Astrocyte (in vitro differentiated cells and primary cell): ENCODE data around the gene HNRNPA0.

ENCODE experiments used
- CTCF ChIP-seq: IDR thresholded peaks from 2 replicates; pipeline ENCODE4 v1.5.1; 2011; ENCODE audit warnings: low read depth, mild to moderate bottlenecking, inconsistent platforms, low read length, moderate library complexity; ENCODE audit not compliant: insufficient read depth
- EZH2 ChIP-seq: IDR thresholded peaks from 2 replicates; pipeline ENCODE4 v1.6.1; 2012; ENCODE audit warnings: mild to moderate bottlenecking, low read length, inconsistent platforms; ENCODE audit not compliant: insufficient read depth

- TF ChIP-seq CTCF (no peak), EZH2 (no peak)
Measured at GRCh38 chr5:137703565-137703964, 50.6 kb downstream of the HNRNPA0 start.
